Stomach (tissue), 19 donors: ENCODE results near the gene ACVR1. TPM values are rescaled to one million over a fixed set of nuclear protein-coding genes. Genes with fewer than 3 reads are reported as not detected.
A peak's percentile ranks its signal among the peaks of the same experiment; 100 is the strongest.

ENCODE experiments used
- DNase-seq, 2 donors: peaks; one replicate each; pipeline versions ENCODE4 v3.0.0 to v3.0.0-alpha.2; 2013 to 2019
- H3K27ac ChIP-seq, 5 donors: fragments of 200-600 bp in 4 of 5; sonication (generic) in 4 of 5; one replicate each; pipeline ENCODE4 v1.5.1; 2013 to 2019; ENCODE audit warnings: mild to moderate bottlenecking in 1 of 5, moderate library complexity in 1 of 5
- H3K27me3 ChIP-seq, 3 donors: fragments of 200-600 bp; sonication (generic); one replicate each; pipeline ENCODE4 v1.5.1; 2017 to 2019; ENCODE audit warnings: mixed run types in 1 of 3
- H3K36me3 ChIP-seq, 4 donors: fragments of 200-600 bp; sonication (generic); 1 replicate in 3 of 4; 2 replicates in 1 of 4; pipeline ENCODE4 v1.5.1; 2016 to 2019
- H3K4me1 ChIP-seq, 4 donors: fragments of 200-600 bp; sonication (generic); one replicate each; pipeline ENCODE4 v1.5.1; 2016 to 2019
- H3K4me3 ChIP-seq, 4 donors: fragments of 200-600 bp; sonication (generic) in 3 of 4; one replicate each; pipeline ENCODE4 v1.5.1; 2016 to 2019; ENCODE audit warnings: mild to moderate bottlenecking in 1 of 4
- H3K9me3 ChIP-seq, 4 donors: fragments of 200-600 bp; sonication (generic); one replicate each; pipeline ENCODE4 v1.5.1; 2016 to 2019
- EP300 ChIP-seq: sonication (generic); formaldehyde crosslinking; IDR thresholded peaks from one replicate; pipeline ENCODE4 v1.6.1; 2017; ENCODE audit warnings: antibody characterized with exemption
- POLR2A ChIP-seq, 4 donors: fragments of 450-650 bp; IDR thresholded peaks; one replicate each; pipeline ENCODE4 v1.6.1; 2016; ENCODE audit warnings: antibody characterized with exemption in 4 of 4, control low read depth in 2 of 4, mild to moderate bottlenecking in 1 of 4, moderate library complexity in 1 of 4
- POLR2AphosphoS5 ChIP-seq, 3 donors: sonication (generic); formaldehyde crosslinking; IDR thresholded peaks; one replicate each; pipeline ENCODE4 v1.6.1; 2016; ENCODE audit warnings: antibody characterized with exemption in 3 of 3
- WGBS, 5 donors: extraction: QIAGEN DNeasy Blood & Tissue Kit in 3 of 5; methylation state at CpG; one replicate each; pipeline versions ENCODE4 v1.1.5 to v1.1.7; 2013 to 2018; 5-methylcytosine and 5-hydroxymethylcytosine counted together
- intact Hi-C: fragments of 100-400 bp; cut with DNase I; formaldehyde crosslinking; loops from one replicate; pipeline ENCODE4 v1.15.1; 2023; ENCODE audit warnings: low total_unique reads
- long read RNA-seq, 10 donors: transcript quantifications; one replicate each; lab custom pipeline, GENCODE V29; 2026
- polyA plus RNA-seq, 3 donors: library from polyadenylated mRNA; stranded (reverse); fragments of 200-250 nt; gene quantifications; one replicate each; pipeline ENCODE4 v1.2.3, GENCODE V29; 2013
- total RNA-seq, 5 donors: library from RNA; depleted of rRNA; stranded (reverse); fragments of >200 nt; gene quantifications; one replicate each; pipeline versions ENCODE4 v1.1.0 to v1.2.3, GENCODE V29; 2014 to 2016
- TF ChIP-seq, protein P1 (sequence below), 7 experiments: fragments of 450-650 bp in 4 of 7; fragments of 200-600 bp in 3 of 7; sonication (generic) in 3 of 7; IDR thresholded peaks; one replicate each; pipeline ENCODE4 v1.5.1; 2016 to 2019; ENCODE audit warnings: antibody characterized with exemption in 7 of 7, control low read depth in 2 of 7, mild to moderate bottlenecking in 1 of 7
- donor health status: healthy with polysubstance abuse.
- donor health status: Bipolar disorder and iron deficiency.
- donor health status: healthy.

ACVR1 gene
- total RNA-seq (10 to 100 TPM in 3 of 5 donors, 1 to 10 TPM in 2; 2.3 to 32.1 (median 18.4) TPM), polyA plus RNA-seq (1 to 10 TPM; 3.7 to 5.6 (median 5.5) TPM)
- long read RNA-seq, donor 1, transcript ACVR1-207 (11 exons, 2,861 nt): major isoform, 5 of 5 reads
- long read RNA-seq, donor 1, partial matches to known transcripts: 0 of 5 reads
- long read RNA-seq, donor 1, other reads (novel, unspliced or antisense): 0 of 5 reads
- long read RNA-seq, donor 2, partial matches to known transcripts: 0 of 3 reads
- long read RNA-seq, donor 2, other reads (novel, unspliced or antisense): 0 of 3 reads
- long read RNA-seq, donor 3, partial matches to known transcripts: 0 of 1 reads
- long read RNA-seq, donor 3, other reads (novel, unspliced or antisense): 0 of 1 reads
- long read RNA-seq, donor 4: 0 reads
- long read RNA-seq, donor 5, partial matches to known transcripts: 0 of 4 reads
- long read RNA-seq, donor 5, other reads (novel, unspliced or antisense): 0 of 4 reads
- long read RNA-seq, donor 6: 0 reads
- long read RNA-seq, donor 7, partial matches to known transcripts: 0 of 3 reads
- long read RNA-seq, donor 7, other reads (novel, unspliced or antisense): 0 of 3 reads
- long read RNA-seq, donor 8, partial matches to known transcripts: 0 of 2 reads
- long read RNA-seq, donor 8, other reads (novel, unspliced or antisense): 0 of 2 reads
- long read RNA-seq, donor 9, partial matches to known transcripts: 0 of 1 reads
- long read RNA-seq, donor 9, other reads (novel, unspliced or antisense): 0 of 1 reads
- long read RNA-seq, donor 10: 0 reads

DNA sequence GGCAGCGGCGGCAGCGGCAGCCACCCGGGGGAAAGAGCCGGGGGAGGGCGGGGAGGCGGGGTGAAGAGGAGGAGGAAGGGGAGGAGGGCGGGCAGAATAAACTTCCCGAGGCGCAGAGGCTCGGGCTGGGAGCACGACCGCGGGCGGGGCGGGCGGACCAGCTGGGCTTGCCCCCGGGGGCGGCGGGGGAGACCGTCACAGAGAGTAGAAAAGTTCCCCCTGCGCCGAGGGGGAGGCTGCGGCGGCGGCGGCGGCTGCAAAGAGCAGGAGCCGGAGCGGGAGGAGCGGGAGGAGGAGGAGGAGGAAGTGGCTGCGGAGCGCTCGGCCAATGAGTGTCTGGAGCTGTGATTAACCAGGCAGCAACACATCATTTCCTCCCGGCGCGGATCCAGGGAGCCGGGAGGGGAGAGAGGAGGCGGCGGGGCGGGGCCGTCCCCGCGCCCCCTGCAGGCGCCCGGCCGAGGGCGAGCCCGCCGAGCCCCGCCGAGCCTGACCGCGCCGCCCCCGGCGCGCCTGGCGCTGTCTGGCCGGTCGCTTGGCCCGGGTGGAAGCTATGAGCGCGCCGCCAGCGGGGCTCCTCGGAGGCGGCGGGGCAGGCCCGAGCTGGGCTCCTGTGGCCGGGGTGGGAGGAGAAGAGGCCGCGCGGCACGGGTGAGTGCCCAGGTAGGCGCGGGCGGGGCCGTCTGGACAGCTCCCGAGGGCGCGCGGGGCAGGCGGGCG lies at the start of gene ACVR1:
Gene ACVR1, minus strand, starts transcription at position 265 of the 720 bp plus-strand sequence. CDS start 76,837 bp downstream, outside the sequence.
- intact Hi-C loops: loop anchor here (10.0 kb wide), 1 partner anchor 91 kb away; no protein-coding TSS in a partner anchor
- H3K27ac ChIP-seq: peak within 1 kb of the TSS; percentile 97 to 100 (median 98)

DNA sequence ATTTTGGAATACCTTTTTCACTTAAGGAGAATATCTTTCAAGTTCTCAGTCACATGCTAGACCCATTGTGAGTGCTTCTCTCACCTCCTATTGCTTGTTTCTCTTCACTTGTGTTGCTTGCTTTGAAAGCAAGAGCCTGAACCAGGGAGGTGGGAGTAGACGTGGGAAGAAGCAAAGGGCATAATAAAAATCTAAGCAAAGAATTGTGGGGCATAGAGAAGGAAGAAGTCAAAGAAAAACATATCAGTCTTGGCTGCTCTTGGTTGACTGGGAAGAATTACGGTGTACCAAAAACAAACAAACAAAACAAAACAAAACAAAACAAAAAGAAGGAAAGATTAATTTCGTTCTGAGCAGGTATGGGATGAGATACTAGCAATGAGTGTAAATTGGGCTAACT lies 48.9 kb upstream of the ACVR1 start:
- Histone ChIP-seq H3K4me3 (no peak overlapping the region), H3K27ac (no peak overlapping the region), H3K36me3 (no peaks in the 10 kb centered on the region), H3K27me3 (no peaks in the 10 kb centered on the region), H3K9me3 (no peaks in the 10 kb centered on the region), H3K4me1 (no peaks in the 10 kb centered on the region)
- 65 to 92% (median 75%) methylated on average over 3 of the region's 3 CpGs for WGBS, 5 donors
- intact Hi-C loops: no loop called here
- TF ChIP-seq POLR2A (IDR thresholded peaks at IDR 0.05) (no peak), POLR2AphosphoS5 (IDR thresholded peaks at IDR 0.05) (no peak), EP300 (no peak)
- TF ChIP-seq, protein P1, sequence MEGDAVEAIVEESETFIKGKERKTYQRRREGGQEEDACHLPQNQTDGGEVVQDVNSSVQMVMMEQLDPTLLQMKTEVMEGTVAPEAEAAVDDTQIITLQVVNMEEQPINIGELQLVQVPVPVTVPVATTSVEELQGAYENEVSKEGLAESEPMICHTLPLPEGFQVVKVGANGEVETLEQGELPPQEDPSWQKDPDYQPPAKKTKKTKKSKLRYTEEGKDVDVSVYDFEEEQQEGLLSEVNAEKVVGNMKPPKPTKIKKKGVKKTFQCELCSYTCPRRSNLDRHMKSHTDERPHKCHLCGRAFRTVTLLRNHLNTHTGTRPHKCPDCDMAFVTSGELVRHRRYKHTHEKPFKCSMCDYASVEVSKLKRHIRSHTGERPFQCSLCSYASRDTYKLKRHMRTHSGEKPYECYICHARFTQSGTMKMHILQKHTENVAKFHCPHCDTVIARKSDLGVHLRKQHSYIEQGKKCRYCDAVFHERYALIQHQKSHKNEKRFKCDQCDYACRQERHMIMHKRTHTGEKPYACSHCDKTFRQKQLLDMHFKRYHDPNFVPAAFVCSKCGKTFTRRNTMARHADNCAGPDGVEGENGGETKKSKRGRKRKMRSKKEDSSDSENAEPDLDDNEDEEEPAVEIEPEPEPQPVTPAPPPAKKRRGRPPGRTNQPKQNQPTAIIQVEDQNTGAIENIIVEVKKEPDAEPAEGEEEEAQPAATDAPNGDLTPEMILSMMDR (IDR thresholded peaks at IDR 0.05): no peak
- no peak for DNase-seq

More for the DNA sequence above, at the start of gene ACVR1:
- peak in 1 of 4 donors; percentile 15 for TF ChIP-seq POLR2A (IDR thresholded peaks at IDR 0.05)
- TF ChIP-seq EP300: no peak
- TF ChIP-seq, protein P1 (IDR thresholded peaks at IDR 0.05): peak in 1 of 7 experiments; percentile 67
- TF ChIP-seq POLR2AphosphoS5 (IDR thresholded peaks at IDR 0.05): peak; percentile 30 to 86 (median 80)
- Histone ChIP-seq H3K27me3 (no peaks in the 10 kb centered on the region), H3K36me3 (no peaks in the 10 kb centered on the region), H3K4me1 (peaks cover 26 to 63% (median 45%) of the 10 kb centered on the region in 4 donors), H3K4me3 (peak within 1 kb of the TSS; percentile 68 to 87 (median 78)), H3K9me3 (no peaks in the 10 kb centered on the region)
- peak; percentile 96 to 98 for DNase-seq
- 0 to 1% (median 1%) methylated on average over 23 to 83 of the region's 85 CpGs for WGBS, 5 donors

DNA sequence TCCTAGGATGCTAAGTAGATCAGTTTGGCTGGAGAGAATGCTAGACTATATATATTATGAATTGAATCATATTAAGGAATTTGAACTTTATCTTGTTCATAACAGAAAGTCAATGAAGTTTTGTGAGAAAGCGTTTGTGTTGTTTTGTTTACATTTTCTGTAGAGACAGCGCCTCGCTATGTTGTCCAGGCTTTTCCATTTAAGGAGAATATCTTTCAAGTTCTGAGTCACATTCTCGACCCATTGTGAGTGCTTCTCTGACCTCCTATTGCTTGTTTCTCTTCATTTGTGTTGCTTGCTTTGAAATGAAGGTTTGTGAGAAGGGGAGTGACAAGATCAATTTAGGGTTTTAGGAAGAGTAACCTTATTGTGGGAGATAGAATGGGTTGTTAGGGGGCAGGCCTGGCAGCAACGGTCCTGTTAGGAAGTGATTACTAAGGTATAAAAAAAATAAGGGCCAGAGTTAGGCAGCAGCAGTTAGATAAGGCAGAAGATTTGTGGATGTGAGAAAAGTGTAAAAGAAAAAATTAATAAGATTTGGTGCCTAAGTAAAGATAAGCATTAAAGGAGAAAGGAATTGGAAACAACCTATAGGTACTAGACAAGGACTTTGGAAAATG lies 47.6 kb upstream of the ACVR1 start:
- H3K9me3 ChIP-seq: no peaks in the 10 kb centered on the region
- 51 to 65% (median 57%) methylated on average over 5 of the region's 5 CpGs for WGBS, 5 donors
- TF ChIP-seq POLR2A (IDR thresholded peaks at IDR 0.05) (no peak), EP300 (no peak), POLR2AphosphoS5 (IDR thresholded peaks at IDR 0.05) (no peak)
- TF ChIP-seq, protein P1 (IDR thresholded peaks at IDR 0.05): no peak
- no peak overlapping the region for H3K4me3 ChIP-seq
- no peak for DNase-seq
- H3K4me1 ChIP-seq: no peaks in the 10 kb centered on the region
- H3K27ac ChIP-seq: no peak overlapping the region
- intact Hi-C loops: no loop called here
- no peaks in the 10 kb centered on the region for H3K27me3 ChIP-seq
- H3K36me3 ChIP-seq: no peaks in the 10 kb centered on the region
